ENCODE data around the gene ERC2.

Gene ERC2

GRCh38 chr3:56123487-56123886 is 344.8 kb downstream of the ERC2 start:
- TF ChIP-seq, protein P1, sequence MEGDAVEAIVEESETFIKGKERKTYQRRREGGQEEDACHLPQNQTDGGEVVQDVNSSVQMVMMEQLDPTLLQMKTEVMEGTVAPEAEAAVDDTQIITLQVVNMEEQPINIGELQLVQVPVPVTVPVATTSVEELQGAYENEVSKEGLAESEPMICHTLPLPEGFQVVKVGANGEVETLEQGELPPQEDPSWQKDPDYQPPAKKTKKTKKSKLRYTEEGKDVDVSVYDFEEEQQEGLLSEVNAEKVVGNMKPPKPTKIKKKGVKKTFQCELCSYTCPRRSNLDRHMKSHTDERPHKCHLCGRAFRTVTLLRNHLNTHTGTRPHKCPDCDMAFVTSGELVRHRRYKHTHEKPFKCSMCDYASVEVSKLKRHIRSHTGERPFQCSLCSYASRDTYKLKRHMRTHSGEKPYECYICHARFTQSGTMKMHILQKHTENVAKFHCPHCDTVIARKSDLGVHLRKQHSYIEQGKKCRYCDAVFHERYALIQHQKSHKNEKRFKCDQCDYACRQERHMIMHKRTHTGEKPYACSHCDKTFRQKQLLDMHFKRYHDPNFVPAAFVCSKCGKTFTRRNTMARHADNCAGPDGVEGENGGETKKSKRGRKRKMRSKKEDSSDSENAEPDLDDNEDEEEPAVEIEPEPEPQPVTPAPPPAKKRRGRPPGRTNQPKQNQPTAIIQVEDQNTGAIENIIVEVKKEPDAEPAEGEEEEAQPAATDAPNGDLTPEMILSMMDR (IDR thresholded peaks at IDR 0.05) = no peak
- no peak for TF ChIP-seq ZFX (IDR thresholded peaks at IDR 0.05; ENCODE audit: borderline replicate concordance)
- H3K27ac ChIP-seq = no peak overlapping the region

- TF ChIP-seq ZFX (IDR thresholded peaks at IDR 0.05; ENCODE audit: borderline replicate concordance) = no peak
- TF ChIP-seq, protein P1 (IDR thresholded peaks at IDR 0.05) = no peak
- no peak overlapping the region for H3K27ac ChIP-seq
These were observed 345.4 kb downstream of the ERC2 start for GRCh38 chr3:56122911-56123310.

- H3K27ac ChIP-seq = no peak overlapping the region
- TF ChIP-seq ZFX (IDR thresholded peaks at IDR 0.05; ENCODE audit: borderline replicate concordance) = no peak
- TF ChIP-seq, protein P1 (IDR thresholded peaks at IDR 0.05) = no peak
These were observed 346.6 kb downstream of the ERC2 start for GRCh38 chr3:56121716-56122115.

- TF ChIP-seq, protein P1 (IDR thresholded peaks at IDR 0.05) = no peak
- TF ChIP-seq ZFX (IDR thresholded peaks at IDR 0.05; ENCODE audit: borderline replicate concordance) = no peak
- no peak overlapping the region for H3K27ac ChIP-seq
These were observed 348.5 kb downstream of the ERC2 start for GRCh38 chr3:56119575-56120349.

- no peak overlapping the region for H3K27ac ChIP-seq
- no peak for TF ChIP-seq ZFX (IDR thresholded peaks at IDR 0.05; ENCODE audit: borderline replicate concordance)
- TF ChIP-seq, protein P1 (IDR thresholded peaks at IDR 0.05) = no peak
These were observed 349.3 kb downstream of the ERC2 start for GRCh38 chr3:56118968-56119367.

DNA sequence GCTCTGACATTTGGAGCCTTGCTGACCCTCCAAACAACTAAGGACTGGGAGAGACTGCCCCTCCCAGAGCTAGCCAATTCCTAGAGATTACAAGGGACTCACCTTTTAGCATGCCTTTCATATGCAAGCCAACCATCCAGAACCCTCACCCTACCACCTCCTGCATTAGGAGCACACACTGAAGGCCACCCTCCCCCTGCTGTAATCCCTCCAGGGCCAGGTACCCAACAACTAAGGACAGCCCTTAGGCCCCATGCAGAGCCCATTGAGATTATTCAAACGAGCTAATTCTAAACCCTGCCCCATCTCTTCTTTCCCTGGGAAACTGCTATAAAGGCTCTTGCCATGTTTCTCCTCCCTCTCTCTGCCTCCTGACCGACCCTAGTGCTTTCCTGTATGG is 352.6 kb downstream of the ERC2 start:
- H3K27ac ChIP-seq = no peak overlapping the region
- TF ChIP-seq ZFX (IDR thresholded peaks at IDR 0.05; ENCODE audit: borderline replicate concordance) = no peak
- TF ChIP-seq, protein P1 (IDR thresholded peaks at IDR 0.05) = no peak

DNA sequence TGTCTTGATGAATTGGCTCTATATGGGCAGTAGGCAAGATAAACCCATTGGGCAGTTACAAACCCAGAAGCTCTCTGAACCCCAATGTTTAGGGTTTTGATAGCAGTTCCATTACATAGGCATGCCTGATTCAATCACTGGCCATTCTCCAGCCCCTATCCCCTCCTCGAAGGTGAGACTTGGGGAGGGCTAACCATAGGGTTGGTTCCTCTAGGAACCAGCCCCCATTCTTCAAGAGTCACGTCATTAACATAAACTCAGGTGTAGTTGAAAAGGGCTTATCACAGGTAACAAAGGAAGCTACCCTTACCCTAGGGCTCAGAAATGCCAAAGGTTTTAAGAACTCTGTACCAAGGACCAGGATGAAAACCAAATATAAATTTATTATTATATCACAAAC is 353.1 kb downstream of the ERC2 start:
- H3K27ac ChIP-seq = no peak overlapping the region
- TF ChIP-seq ZFX (IDR thresholded peaks at IDR 0.05; ENCODE audit: borderline replicate concordance) = no peak
- TF ChIP-seq, protein P1 (IDR thresholded peaks at IDR 0.05) = no peak

Data from 22Rv1 (cell line).